ENCODE measurements around the gene FHIP1A. TPM values are rescaled to one million over a fixed set of nuclear protein-coding genes. Genes with fewer than 3 reads are reported as not detected.
A peak's percentile ranks its signal among the peaks of the same experiment; 100 is the strongest.

The FHIP1A gene
- total RNA-seq, 2 experiments from 2014 or later, result 2.4 to 3.2 TPM

DNA sequence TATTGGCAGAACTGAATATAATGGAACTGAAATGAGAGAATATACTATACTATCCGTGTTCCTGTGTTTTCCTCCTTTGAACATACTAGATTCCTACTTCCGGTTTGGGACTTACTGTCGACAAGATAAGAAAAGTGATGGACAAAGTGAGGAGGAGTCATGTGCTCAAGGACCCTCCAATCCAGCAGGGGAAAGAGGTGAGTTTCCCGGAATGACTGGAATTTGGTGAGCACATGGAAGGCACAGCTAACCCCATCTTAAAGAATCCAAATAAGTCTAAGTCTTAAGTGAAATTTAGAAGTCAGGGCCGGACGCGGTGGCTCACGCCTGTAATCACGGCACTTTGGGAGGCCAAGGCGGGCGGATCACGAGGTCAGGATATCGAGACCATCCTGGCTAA lies 47.0 kb upstream of the FHIP1A start:
- no peak overlapping the region for H3K27ac ChIP-seq (ENCODE audit: low read depth in 1 of 2, low read length in 2 of 2)
- ATAC-seq (ENCODE audit: poor library complexity) (no peak), DNase-seq (no peak)
- ChIA-PET CTCF (interaction anchor here (0.7 kb wide), 1 partner anchor 1024 kb away, joined by 4 read pairs; no protein-coding TSS in a partner anchor), POLR2A (no interaction called here)
- Mint-ChIP-seq H3K4me1 (ENCODE audit: low read depth) (no peaks in the 10 kb centered on the region), H3K4me3 (no peak overlapping the region), H3K27me3 (peaks cover 13% of the 10 kb centered on the region), H3K27ac (no peak overlapping the region), H3K9me3 (no peaks in the 10 kb centered on the region), H3K36me3 (ENCODE audit: low read depth) (no peaks in the 10 kb centered on the region)
- TF ChIP-seq CTCF (IDR thresholded peaks at IDR 0.05), result no peak
- H3K36me3 ChIP-seq (ENCODE audit: insufficient read depth, low read length), result no peaks in the 10 kb centered on the region
- intact Hi-C loops (cut with DNase I, micrococcal nuclease), result loop anchor here (1.0 to 10.0 kb wide), 7 partner anchors 240 to 1025 kb away; partner anchors contain the start of gene GATB (in 2 of the 2)
- H3K4me1 ChIP-seq (ENCODE audit: insufficient read depth, low read length), result no peaks in the 10 kb centered on the region
- no peak overlapping the region for H3K4me3 ChIP-seq (ENCODE audit: low read length)
- H3K27me3 ChIP-seq (ENCODE audit: control insufficient read depth in 1 of 2, insufficient read depth in 2 of 2, low read length in 2 of 2), result peaks cover 0 to 2% of the 10 kb centered on the region in 2 experiments
- no peaks in the 10 kb centered on the region for H3K9me3 ChIP-seq (ENCODE audit: control insufficient read depth in 1 of 2, insufficient read depth in 1 of 2, low read length in 2 of 2)

- Histone ChIP-seq H3K36me3 (ENCODE audit: insufficient read depth, low read length) (no peaks in the 10 kb centered on the region), H3K9me3 (ENCODE audit: control insufficient read depth in 1 of 2, insufficient read depth in 1 of 2, low read length in 2 of 2) (no peaks in the 10 kb centered on the region), H3K27ac (ENCODE audit: low read depth in 1 of 2, low read length in 2 of 2) (no peak overlapping the region), H3K4me1 (ENCODE audit: insufficient read depth, low read length) (no peaks in the 10 kb centered on the region), H3K4me3 (ENCODE audit: low read length) (no peak overlapping the region), H3K27me3 (ENCODE audit: control insufficient read depth in 1 of 2, insufficient read depth in 2 of 2, low read length in 2 of 2) (no peaks in the 10 kb centered on the region)
- H3K4me1 Mint-ChIP-seq (ENCODE audit: low read depth), result no peaks in the 10 kb centered on the region
- intact Hi-C loops (cut with DNase I, micrococcal nuclease), result loop anchor here (1.0 to 10.0 kb wide), 7 partner anchors 240 to 1025 kb away; partner anchors contain the start of gene GATB (in 2 of the 2)
- H3K4me3 Mint-ChIP-seq, result no peak overlapping the region
- DNase-seq (peak; percentile 58 to 90 (median 68)), ATAC-seq (ENCODE audit: poor library complexity) (peak; percentile 100)
- CTCF ChIA-PET, result interaction anchor here (0.7 kb wide), 2 partner anchors 41 to 1023 kb away, joined by 4 to 6 read pairs; no protein-coding TSS in a partner anchor
- H3K36me3 Mint-ChIP-seq (ENCODE audit: low read depth), result no peaks in the 10 kb centered on the region
- H3K27ac Mint-ChIP-seq, result no peak overlapping the region
- H3K27me3 Mint-ChIP-seq, result peaks cover 13% of the 10 kb centered on the region
- POLR2A ChIA-PET, result no interaction called here
- no peaks in the 10 kb centered on the region for H3K9me3 Mint-ChIP-seq
- TF ChIP-seq CTCF (IDR thresholded peaks at IDR 0.05), result peak; percentile 88
These were observed 46.4 kb upstream of the FHIP1A start for GRCh38 chr4:151362404-151363164.

DNA sequence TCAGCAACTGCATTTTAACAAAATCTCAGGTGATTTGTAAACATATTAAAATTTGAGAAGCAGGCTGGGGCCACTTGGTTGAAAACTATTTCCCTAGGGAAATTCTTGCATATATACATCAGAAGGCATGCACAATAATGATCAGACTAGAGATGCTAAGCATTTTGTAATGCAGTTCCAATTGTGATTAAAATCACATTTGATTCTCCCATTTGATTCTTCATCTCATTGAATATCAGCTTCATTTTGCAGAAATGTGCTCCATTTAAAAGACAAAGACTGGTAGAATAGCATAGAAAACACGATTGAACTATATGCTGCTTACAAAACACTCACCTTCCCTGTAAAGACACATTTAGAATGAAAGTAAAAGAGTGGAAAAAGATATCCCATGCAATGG lies 32.4 kb upstream of the FHIP1A start:
- H3K9me3 ChIP-seq (ENCODE audit: control insufficient read depth in 1 of 2, insufficient read depth in 1 of 2, low read length in 2 of 2), result no peaks in the 10 kb centered on the region
- intact Hi-C loops (cut with DNase I, micrococcal nuclease), result no loop called here
- no peaks in the 10 kb centered on the region for H3K36me3 ChIP-seq (ENCODE audit: insufficient read depth, low read length)
- peaks cover 0 to 3% of the 10 kb centered on the region in 2 experiments for H3K27me3 ChIP-seq (ENCODE audit: control insufficient read depth in 1 of 2, insufficient read depth in 2 of 2, low read length in 2 of 2)
- no peak for DNase-seq
- H3K4me3 ChIP-seq (ENCODE audit: low read length), result no peak overlapping the region
- ChIA-PET POLR2A (no interaction called here), CTCF (interaction anchor here (0.6 kb wide), 1 partner anchor 1333 kb away, joined by 3 read pairs; no protein-coding TSS in a partner anchor)
- no peaks in the 10 kb centered on the region for H3K9me3 Mint-ChIP-seq
- H3K27ac Mint-ChIP-seq, result no peak overlapping the region
- TF ChIP-seq CTCF (IDR thresholded peaks at IDR 0.05), result no peak
- no peaks in the 10 kb centered on the region for H3K4me1 ChIP-seq (ENCODE audit: insufficient read depth, low read length)
- no peak overlapping the region for H3K4me3 Mint-ChIP-seq
- no peak overlapping the region for H3K27ac ChIP-seq (ENCODE audit: low read depth in 1 of 2, low read length in 2 of 2)
- H3K4me1 Mint-ChIP-seq (ENCODE audit: low read depth), result no peaks in the 10 kb centered on the region
- H3K36me3 Mint-ChIP-seq (ENCODE audit: low read depth), result no peaks in the 10 kb centered on the region
- H3K27me3 Mint-ChIP-seq, result peaks cover 36% of the 10 kb centered on the region
- ATAC-seq (ENCODE audit: poor library complexity), result no peak
